ENCODE measurements around the gene RAI1.

DNA sequence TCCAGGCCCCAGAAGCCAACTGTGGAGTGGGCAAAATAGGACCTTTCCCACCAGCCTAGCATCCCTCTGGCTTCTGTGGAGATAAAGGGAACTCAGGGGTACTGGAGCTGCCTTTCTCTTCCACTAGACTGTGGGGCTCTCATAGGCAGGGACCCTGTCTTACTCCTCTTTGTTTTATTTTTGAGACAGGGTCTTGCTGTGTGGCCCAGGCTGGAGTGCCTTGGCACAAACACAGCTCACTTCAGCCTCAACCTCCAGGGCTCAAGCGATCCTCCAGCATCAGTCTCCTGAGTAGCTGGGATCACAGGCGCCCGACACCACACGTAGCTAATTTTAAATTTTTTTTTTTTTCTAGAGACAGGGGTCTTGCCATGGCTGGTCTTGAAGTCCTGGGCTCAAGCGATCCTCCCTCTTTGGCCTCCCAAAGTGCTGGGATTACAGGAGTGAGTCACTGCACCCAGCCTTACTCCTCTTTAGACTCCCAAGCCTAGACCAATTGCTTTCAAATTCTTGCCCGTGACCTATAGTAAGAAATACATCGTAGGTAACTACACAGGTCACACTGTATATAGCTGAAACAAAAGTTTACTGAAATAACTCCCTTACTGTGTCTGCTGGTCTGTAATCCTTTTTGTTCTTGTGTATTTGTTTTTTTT, 2.6 kb downstream of the RAI1 start:
- TF ChIP-seq CTCF (IDR thresholded peaks at IDR 0.05; ENCODE audit: control extremely low read depth in 1 of 3, insufficient read depth in 1 of 3, low read depth in 1 of 3, low read length in 3 of 3) = no peak
- no peak for TF ChIP-seq POLR2AphosphoS5 (IDR thresholded peaks at IDR 0.05; ENCODE audit: low read depth, low read length)
- no peak for TF ChIP-seq ATF3 (IDR thresholded peaks at IDR 0.05; ENCODE audit: insufficient read depth, low read depth, low read length)
- TF ChIP-seq SIN3A (conservative IDR thresholded peaks at IDR 0.05 in 1 of 2, IDR thresholded peaks at IDR 0.05 in 1 of 2; ENCODE audit: low read depth in 1 of 2, low read length in 2 of 2) = no peak
- no peak for TF ChIP-seq POLR2A (IDR thresholded peaks at IDR 0.05; ENCODE audit: control extremely low read depth in 1 of 2, low read depth in 2 of 2, low read length in 2 of 2)
- TF ChIP-seq BACH1 (IDR thresholded peaks at IDR 0.05; ENCODE audit: low read length) = no peak
- no peak for TF ChIP-seq SP1 (IDR thresholded peaks at IDR 0.05; ENCODE audit: low read depth, low read length)

Measured in H1 (cell line).